Measurements from ENCODE around the gene RAB11FIP5.

Gene RAB11FIP5

GRCh38 chr2:73069855-73070642 is 42.7 kb downstream of the RAB11FIP5 start:
- Histone ChIP-seq H4K20me1 (ENCODE audit: insufficient read depth, low read length) (no peaks in the 10 kb centered on the region), H3F3A (ENCODE audit: insufficient read depth, low read length) (no peaks in the 10 kb centered on the region), H3K27ac (ENCODE audit: low read depth, low read length, poor library complexity, severe bottlenecking) (no peak overlapping the region), H3K36me3 (ENCODE audit: insufficient read depth, low read length) (no peaks in the 10 kb centered on the region), H3K9ac (ENCODE audit: low read length) (peak overlapping the region; percentile 81), H3K79me2 (ENCODE audit: insufficient read depth, low read length) (no peaks in the 10 kb centered on the region), H3K4me2 (ENCODE audit: low read length) (peak overlapping the region; percentile 97), H2AFZ (ENCODE audit: low read length) (no peak overlapping the region), H3K4me1 (ENCODE audit: insufficient read depth, low read length, severe bottlenecking) (peaks cover 21% of the 10 kb centered on the region), H3K9me3 (ENCODE audit: low read length) (no peaks in the 10 kb centered on the region), H3K27me3 (ENCODE audit: insufficient read depth, low read length) (no peaks in the 10 kb centered on the region), H3K9me2 (ENCODE audit: low read depth, low read length) (no peaks in the 10 kb centered on the region), H3K4me3 (ENCODE audit: low read depth, low read length, poor library complexity, severe bottlenecking) (peak overlapping the region; percentile 93)
- TF ChIP-seq, protein P1, sequence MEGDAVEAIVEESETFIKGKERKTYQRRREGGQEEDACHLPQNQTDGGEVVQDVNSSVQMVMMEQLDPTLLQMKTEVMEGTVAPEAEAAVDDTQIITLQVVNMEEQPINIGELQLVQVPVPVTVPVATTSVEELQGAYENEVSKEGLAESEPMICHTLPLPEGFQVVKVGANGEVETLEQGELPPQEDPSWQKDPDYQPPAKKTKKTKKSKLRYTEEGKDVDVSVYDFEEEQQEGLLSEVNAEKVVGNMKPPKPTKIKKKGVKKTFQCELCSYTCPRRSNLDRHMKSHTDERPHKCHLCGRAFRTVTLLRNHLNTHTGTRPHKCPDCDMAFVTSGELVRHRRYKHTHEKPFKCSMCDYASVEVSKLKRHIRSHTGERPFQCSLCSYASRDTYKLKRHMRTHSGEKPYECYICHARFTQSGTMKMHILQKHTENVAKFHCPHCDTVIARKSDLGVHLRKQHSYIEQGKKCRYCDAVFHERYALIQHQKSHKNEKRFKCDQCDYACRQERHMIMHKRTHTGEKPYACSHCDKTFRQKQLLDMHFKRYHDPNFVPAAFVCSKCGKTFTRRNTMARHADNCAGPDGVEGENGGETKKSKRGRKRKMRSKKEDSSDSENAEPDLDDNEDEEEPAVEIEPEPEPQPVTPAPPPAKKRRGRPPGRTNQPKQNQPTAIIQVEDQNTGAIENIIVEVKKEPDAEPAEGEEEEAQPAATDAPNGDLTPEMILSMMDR (IDR thresholded peaks at IDR 0.05; ENCODE audit: low read length): no peak
- TF ChIP-seq EZH2 (IDR thresholded peaks at IDR 0.05; ENCODE audit: borderline replicate concordance, low read length): no peak

DNA sequence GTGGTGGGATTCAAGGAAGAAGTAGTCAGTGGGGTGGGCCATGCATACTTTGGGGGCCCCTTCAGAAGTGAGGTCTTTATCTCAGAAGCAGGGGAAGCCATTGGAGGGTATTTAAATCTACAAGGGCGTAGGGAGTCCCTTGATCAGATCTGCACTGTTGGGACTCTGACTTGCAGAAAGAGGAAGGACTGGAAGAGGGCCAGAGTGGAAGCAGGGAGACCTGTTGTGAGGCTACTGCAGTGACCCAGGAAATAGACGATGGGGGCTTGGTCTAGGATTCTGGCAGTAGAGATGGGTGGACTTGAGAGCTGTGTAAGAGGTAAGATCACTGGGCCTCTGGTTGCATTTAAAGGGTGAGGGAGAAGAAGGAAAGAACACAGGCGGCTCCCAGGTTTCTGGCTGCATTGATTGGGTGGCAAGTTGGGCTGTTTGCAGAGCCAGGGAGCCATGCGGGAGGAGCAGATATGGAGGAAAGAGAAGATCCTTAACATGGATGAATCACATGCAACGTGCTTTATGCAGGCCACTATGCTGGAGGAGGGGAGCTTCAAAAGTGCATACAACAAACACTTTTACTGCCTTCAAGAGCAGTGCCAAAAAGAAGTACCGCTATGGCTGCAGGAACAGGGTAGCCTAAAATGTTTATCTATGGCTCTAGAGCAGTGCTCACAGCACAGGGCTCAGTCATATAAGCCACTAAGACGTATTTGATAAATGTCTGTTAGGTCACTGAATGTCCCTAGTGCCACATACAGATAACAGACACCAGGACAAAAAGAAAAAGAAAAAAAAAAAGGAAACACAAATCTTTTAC is 43.5 kb downstream of the RAB11FIP5 start:
- Histone ChIP-seq H2AFZ (ENCODE audit: low read length) (no peak overlapping the region), H3K27ac (ENCODE audit: low read depth, low read length, poor library complexity, severe bottlenecking) (no peak overlapping the region), H3F3A (ENCODE audit: insufficient read depth, low read length) (no peaks in the 10 kb centered on the region), H3K9me3 (ENCODE audit: low read length) (no peaks in the 10 kb centered on the region), H3K4me2 (ENCODE audit: low read length) (peak overlapping the region; percentile 97), H3K4me3 (ENCODE audit: low read depth, low read length, poor library complexity, severe bottlenecking) (peak overlapping the region; percentile 93), H4K20me1 (ENCODE audit: insufficient read depth, low read length) (no peaks in the 10 kb centered on the region), H3K4me1 (ENCODE audit: insufficient read depth, low read length, severe bottlenecking) (peaks cover 21% of the 10 kb centered on the region), H3K9me2 (ENCODE audit: low read depth, low read length) (no peaks in the 10 kb centered on the region), H3K36me3 (ENCODE audit: insufficient read depth, low read length) (no peaks in the 10 kb centered on the region), H3K79me2 (ENCODE audit: insufficient read depth, low read length) (no peaks in the 10 kb centered on the region), H3K27me3 (ENCODE audit: insufficient read depth, low read length) (no peaks in the 10 kb centered on the region), H3K9ac (ENCODE audit: low read length) (peak overlapping the region; percentile 81; the same call in 1 of the 2 replicates)
- TF ChIP-seq, protein P1 (IDR thresholded peaks at IDR 0.05; ENCODE audit: low read length): no peak
- TF ChIP-seq EZH2 (IDR thresholded peaks at IDR 0.05; ENCODE audit: borderline replicate concordance, low read length): no peak

GRCh38 chr2:73068147-73068546 is 44.6 kb downstream of the RAB11FIP5 start:
- Histone ChIP-seq H3K4me3 (ENCODE audit: low read depth, low read length, poor library complexity, severe bottlenecking) (no peak overlapping the region), H3K9ac (ENCODE audit: low read length) (no peak overlapping the region), H3K4me2 (ENCODE audit: low read length) (no peak overlapping the region), H4K20me1 (ENCODE audit: insufficient read depth, low read length) (no peaks in the 10 kb centered on the region), H3K9me2 (ENCODE audit: low read depth, low read length) (no peaks in the 10 kb centered on the region), H3K36me3 (ENCODE audit: insufficient read depth, low read length) (no peaks in the 10 kb centered on the region), H2AFZ (ENCODE audit: low read length) (no peak overlapping the region), H3K79me2 (ENCODE audit: insufficient read depth, low read length) (no peaks in the 10 kb centered on the region), H3K27me3 (ENCODE audit: insufficient read depth, low read length) (no peaks in the 10 kb centered on the region), H3K9me3 (ENCODE audit: low read length) (no peaks in the 10 kb centered on the region), H3F3A (ENCODE audit: insufficient read depth, low read length) (no peaks in the 10 kb centered on the region), H3K27ac (ENCODE audit: low read depth, low read length, poor library complexity, severe bottlenecking) (no peak overlapping the region), H3K4me1 (ENCODE audit: insufficient read depth, low read length, severe bottlenecking) (peaks cover 21% of the 10 kb centered on the region)
- TF ChIP-seq, protein P1 (IDR thresholded peaks at IDR 0.05; ENCODE audit: low read length): no peak
- no peak for TF ChIP-seq EZH2 (IDR thresholded peaks at IDR 0.05; ENCODE audit: borderline replicate concordance, low read length)
